HEK293 (cell line): Measurements from ENCODE around the gene PPP1R1A.

Experiments
- CTCF ChIA-PET: fragments of 350-600 bp; formaldehyde crosslinking; extraction: SDS; loops from one replicate; lab custom pipeline; 2021; ENCODE audit warnings: antibody characterized with exemption; lab: Yijun Ruan, JAX
- POLR2A ChIA-PET: fragments of 300-600 bp; formaldehyde crosslinking; extraction: SDS; loops from one replicate; lab custom pipeline; 2020; ENCODE audit warnings: antibody characterized with exemption, inconsistent platforms; lab: Yijun Ruan, JAX
- H3K27ac ChIP-seq: fragments of 200-500 bp; sonication (Bioruptor generic); 2 replicates; pipeline ENCODE4 v1.5.1; 2014; ENCODE audit warnings: low read depth, low read length, control low read depth, inconsistent platforms; ENCODE audit errors: extremely low read depth
- H3K36me3 ChIP-seq, 2 experiments: fragments of 200-500 bp in 1 of 2; sonication (Bioruptor generic) in 1 of 2; 1 replicate in 1 of 2; 2 replicates in 1 of 2; pipeline ENCODE4 v1.5.1; 2014 to 2017; ENCODE audit warnings: inconsistent platforms in 2 of 2, low read length in 2 of 2; ENCODE audit not compliant: control insufficient read depth in 2 of 2, insufficient read depth in 1 of 2
- H3K4me1 ChIP-seq: fragments of 200-500 bp; sonication (Bioruptor generic); 2 replicates; pipeline ENCODE4 v1.5.1; 2014; ENCODE audit warnings: mild to moderate bottlenecking, low read length, inconsistent platforms; ENCODE audit not compliant: control insufficient read depth, insufficient read depth
- H3K4me3 ChIP-seq: 2 replicates; pipeline ENCODE4 v1.5.1; 2011; ENCODE audit warnings: low read depth, mild to moderate bottlenecking, control low read depth, low read length, moderate library complexity
- H3K9me3 ChIP-seq: fragments of 200-500 bp; sonication (Bioruptor generic); 2 replicates; pipeline ENCODE4 v1.5.1; 2014; ENCODE audit warnings: low read depth, low read length, inconsistent platforms; ENCODE audit not compliant: control insufficient read depth, insufficient read depth
- GLI4 ChIP-seq: fragments of 450-650 bp; formaldehyde crosslinking; IDR thresholded peaks from 2 replicates; pipeline ENCODE4 v1.5.1; 2016; ENCODE audit warnings: missing biosample characterization, missing genetic modification characterization
- HOXD13 ChIP-seq: sonication (generic); formaldehyde crosslinking; IDR thresholded peaks from 2 replicates; pipeline ENCODE4 v1.8.0; 2022; ENCODE audit warnings: missing genetic modification reagents, borderline replicate concordance
- PRDM1 ChIP-seq: fragments of 450-650 bp; formaldehyde crosslinking; IDR thresholded peaks from 2 replicates; pipeline ENCODE4; 2016; ENCODE audit warnings: missing biosample characterization, missing genetic modification characterization
- SCRT2 ChIP-seq: fragments of 450-650 bp; formaldehyde crosslinking; IDR thresholded peaks from 2 replicates; pipeline ENCODE4 v1.5.1; 2016; ENCODE audit warnings: missing biosample characterization, missing genetic modification characterization
- TCF7L2 ChIP-seq: IDR thresholded peaks from 2 replicates; pipeline ENCODE4 v1.6.1; 2011; ENCODE audit warnings: low read depth, mild to moderate bottlenecking, inconsistent platforms, low read length, moderate library complexity, borderline replicate concordance
- ZBTB17 ChIP-seq: fragments of 450-650 bp; formaldehyde crosslinking; IDR thresholded peaks from 2 replicates; pipeline ENCODE4 v1.5.1; 2016; ENCODE audit warnings: missing biosample characterization, missing genetic modification characterization
- ZFHX2 ChIP-seq: fragments of 450-650 bp; formaldehyde crosslinking; conservative IDR thresholded peaks from 2 replicates; pipeline ENCODE4 v1.5.1; 2016; ENCODE audit warnings: missing biosample characterization, missing genetic modification characterization
- ZFP69B ChIP-seq: fragments of 450-650 bp; formaldehyde crosslinking; IDR thresholded peaks from 2 replicates; pipeline ENCODE4 v1.5.1; 2016; ENCODE audit warnings: missing biosample characterization, missing genetic modification characterization
- ZNF133 ChIP-seq: fragments of 450-650 bp; formaldehyde crosslinking; IDR thresholded peaks from 2 replicates; pipeline ENCODE4 v1.5.1; 2016; ENCODE audit warnings: missing biosample characterization, missing genetic modification characterization
- ZNF292 ChIP-seq: fragments of 450-650 bp; formaldehyde crosslinking; IDR thresholded peaks from 2 replicates; pipeline ENCODE4 v1.5.1; 2016; ENCODE audit warnings: low read depth, missing biosample characterization, missing genetic modification characterization, borderline replicate concordance
- ZNF335 ChIP-seq: fragments of 450-650 bp; formaldehyde crosslinking; conservative IDR thresholded peaks from 2 replicates; pipeline ENCODE4 v1.5.1; 2016; ENCODE audit warnings: missing biosample characterization, missing genetic modification characterization
- ZNF366 ChIP-seq: fragments of 450-650 bp; formaldehyde crosslinking; conservative IDR thresholded peaks from 2 replicates; pipeline ENCODE4 v1.5.1; 2016; ENCODE audit warnings: missing biosample characterization, missing genetic modification characterization
- ZNF510 ChIP-seq: fragments of 450-650 bp; formaldehyde crosslinking; IDR thresholded peaks from 2 replicates; pipeline ENCODE4 v1.5.1; 2018; ENCODE audit warnings: mild to moderate bottlenecking, missing genetic modification characterization, missing biosample characterization; ENCODE audit not compliant: insufficient replicate concordance
- ZNF521 ChIP-seq: fragments of 450-650 bp; formaldehyde crosslinking; IDR thresholded peaks from 2 replicates; pipeline ENCODE4 v1.5.1; 2017; ENCODE audit warnings: missing biosample characterization, mild to moderate bottlenecking, missing genetic modification characterization
- ZNF621 ChIP-seq: fragments of 450-650 bp; formaldehyde crosslinking; IDR thresholded peaks from 2 replicates; pipeline ENCODE4 v1.5.1; 2017; ENCODE audit warnings: missing biosample characterization, missing genetic modification characterization
- ZNF660 ChIP-seq: fragments of 450-650 bp; IDR thresholded peaks from 2 replicates; pipeline ENCODE4 v1.5.1; 2018; ENCODE audit warnings: missing biosample characterization, mild to moderate bottlenecking, missing genetic modification characterization
- ZNF791 ChIP-seq: fragments of 450-650 bp; formaldehyde crosslinking; IDR thresholded peaks from 2 replicates; pipeline ENCODE4 v1.5.1; 2016; ENCODE audit warnings: missing biosample characterization, missing genetic modification characterization
- TF ChIP-seq, protein P1 (sequence below): fragments of 450-650 bp; formaldehyde crosslinking; IDR thresholded peaks from 2 replicates; pipeline ENCODE4 v1.5.1; 2016; ENCODE audit warnings: missing biosample characterization, missing genetic modification characterization
- TF ChIP-seq, protein P2 (sequence below): fragments of 450-650 bp; formaldehyde crosslinking; IDR thresholded peaks from 2 replicates; pipeline ENCODE4 v1.5.1; 2017; ENCODE audit warnings: missing biosample characterization, missing genetic modification characterization
- TF ChIP-seq, protein P3 (sequence below): fragments of 450-650 bp; formaldehyde crosslinking; IDR thresholded peaks from 2 replicates; pipeline ENCODE4 v1.5.1; 2016; ENCODE audit warnings: missing biosample characterization, missing genetic modification characterization, low read depth
- TF ChIP-seq, protein P4 (sequence below): fragments of 450-650 bp; formaldehyde crosslinking; IDR thresholded peaks from 2 replicates; pipeline ENCODE4 v1.5.1; 2017; ENCODE audit warnings: missing biosample characterization, missing genetic modification characterization

The PPP1R1A gene

DNA sequence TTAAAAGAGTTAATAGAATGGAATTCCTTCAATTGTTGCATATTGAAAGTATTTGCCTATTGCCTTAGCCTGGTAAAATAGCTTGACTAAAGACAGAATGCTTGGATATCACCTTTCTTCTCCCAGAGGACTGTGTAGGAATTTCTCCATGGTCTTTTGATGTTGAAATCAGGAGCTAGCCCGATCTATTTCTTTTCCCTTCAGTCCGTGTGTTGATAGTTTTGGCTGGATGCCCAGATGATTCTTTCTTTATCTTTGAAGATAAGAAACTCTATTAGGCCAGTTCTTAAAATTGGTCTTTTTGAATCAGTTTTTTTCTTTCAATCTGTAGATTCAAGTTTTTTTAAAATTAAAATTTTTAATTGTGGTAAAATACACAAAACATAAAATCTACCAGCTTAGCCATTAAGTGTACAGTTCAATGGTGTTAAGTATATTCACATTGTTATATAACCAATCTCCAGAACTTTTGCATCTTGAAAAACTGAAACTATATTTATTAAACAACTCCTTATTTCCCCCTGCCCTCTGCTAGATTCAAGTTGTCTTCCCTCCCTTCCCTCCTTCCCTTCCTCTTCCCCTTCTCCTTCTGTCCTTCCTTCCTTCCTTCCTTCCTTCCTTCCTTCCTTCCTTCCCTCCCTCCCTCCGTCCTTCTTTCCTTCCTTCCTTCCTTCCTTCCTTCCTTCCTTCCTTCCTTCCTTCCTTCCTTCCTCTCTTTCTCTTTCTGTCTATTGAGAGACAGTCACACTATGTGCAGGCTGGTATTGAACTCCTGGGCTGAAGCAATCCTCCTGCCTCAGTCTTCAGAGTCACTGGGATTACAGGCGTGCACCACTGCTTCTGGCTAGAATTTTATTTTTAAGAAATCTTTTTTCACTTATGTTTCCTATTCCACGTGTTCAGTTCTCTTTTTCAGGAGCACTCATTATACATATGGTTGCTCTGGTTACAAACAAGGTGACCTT lies 36.1 kb upstream of the PPP1R1A start (continued):
- TF ChIP-seq ZNF521 (tag by site-specific recombination): no peak
- no peak for TF ChIP-seq ZNF660 (tag by site-specific recombination)
- TF ChIP-seq, protein P1, sequence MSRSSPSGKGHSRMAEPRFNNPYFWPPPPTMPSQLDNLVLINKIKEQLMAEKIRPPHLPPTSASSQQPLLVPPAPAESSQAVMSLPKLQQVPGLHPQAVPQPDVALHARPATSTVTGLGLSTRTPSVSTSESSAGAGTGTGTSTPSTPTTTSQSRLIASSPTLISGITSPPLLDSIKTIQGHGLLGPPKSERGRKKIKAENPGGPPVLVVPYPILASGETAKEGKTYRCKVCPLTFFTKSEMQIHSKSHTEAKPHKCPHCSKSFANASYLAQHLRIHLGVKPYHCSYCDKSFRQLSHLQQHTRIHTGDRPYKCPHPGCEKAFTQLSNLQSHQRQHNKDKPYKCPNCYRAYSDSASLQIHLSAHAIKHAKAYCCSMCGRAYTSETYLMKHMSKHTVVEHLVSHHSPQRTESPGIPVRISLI (tag by site-specific recombination): no peak
- TF ChIP-seq GLI4 (tag by site-specific recombination): no peak
- no peak for TF ChIP-seq ZNF791 (tag by site-specific recombination)
- TF ChIP-seq ZFHX2 (tag by site-specific recombination): no peak
- TF ChIP-seq HOXD13 (CRISPR knock-in tag): no peak
- no peak for TF ChIP-seq ZNF335 (tag by site-specific recombination)
- TF ChIP-seq ZFP69B (tag by site-specific recombination): no peak
- no peak for TF ChIP-seq ZNF292 (tag by site-specific recombination)
- TF ChIP-seq ZBTB17 (tag by site-specific recombination): 0 out of 2 replicates have a peak, but pooled peaks have one; percentile 34
- TF ChIP-seq, protein P2, sequence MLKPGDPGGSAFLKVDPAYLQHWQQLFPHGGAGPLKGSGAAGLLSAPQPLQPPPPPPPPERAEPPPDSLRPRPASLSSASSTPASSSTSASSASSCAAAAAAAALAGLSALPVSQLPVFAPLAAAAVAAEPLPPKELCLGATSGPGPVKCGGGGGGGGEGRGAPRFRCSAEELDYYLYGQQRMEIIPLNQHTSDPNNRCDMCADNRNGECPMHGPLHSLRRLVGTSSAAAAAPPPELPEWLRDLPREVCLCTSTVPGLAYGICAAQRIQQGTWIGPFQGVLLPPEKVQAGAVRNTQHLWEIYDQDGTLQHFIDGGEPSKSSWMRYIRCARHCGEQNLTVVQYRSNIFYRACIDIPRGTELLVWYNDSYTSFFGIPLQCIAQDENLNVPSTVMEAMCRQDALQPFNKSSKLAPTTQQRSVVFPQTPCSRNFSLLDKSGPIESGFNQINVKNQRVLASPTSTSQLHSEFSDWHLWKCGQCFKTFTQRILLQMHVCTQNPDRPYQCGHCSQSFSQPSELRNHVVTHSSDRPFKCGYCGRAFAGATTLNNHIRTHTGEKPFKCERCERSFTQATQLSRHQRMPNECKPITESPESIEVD (tag by site-specific recombination): peak; percentile 62
- TF ChIP-seq, protein P3, sequence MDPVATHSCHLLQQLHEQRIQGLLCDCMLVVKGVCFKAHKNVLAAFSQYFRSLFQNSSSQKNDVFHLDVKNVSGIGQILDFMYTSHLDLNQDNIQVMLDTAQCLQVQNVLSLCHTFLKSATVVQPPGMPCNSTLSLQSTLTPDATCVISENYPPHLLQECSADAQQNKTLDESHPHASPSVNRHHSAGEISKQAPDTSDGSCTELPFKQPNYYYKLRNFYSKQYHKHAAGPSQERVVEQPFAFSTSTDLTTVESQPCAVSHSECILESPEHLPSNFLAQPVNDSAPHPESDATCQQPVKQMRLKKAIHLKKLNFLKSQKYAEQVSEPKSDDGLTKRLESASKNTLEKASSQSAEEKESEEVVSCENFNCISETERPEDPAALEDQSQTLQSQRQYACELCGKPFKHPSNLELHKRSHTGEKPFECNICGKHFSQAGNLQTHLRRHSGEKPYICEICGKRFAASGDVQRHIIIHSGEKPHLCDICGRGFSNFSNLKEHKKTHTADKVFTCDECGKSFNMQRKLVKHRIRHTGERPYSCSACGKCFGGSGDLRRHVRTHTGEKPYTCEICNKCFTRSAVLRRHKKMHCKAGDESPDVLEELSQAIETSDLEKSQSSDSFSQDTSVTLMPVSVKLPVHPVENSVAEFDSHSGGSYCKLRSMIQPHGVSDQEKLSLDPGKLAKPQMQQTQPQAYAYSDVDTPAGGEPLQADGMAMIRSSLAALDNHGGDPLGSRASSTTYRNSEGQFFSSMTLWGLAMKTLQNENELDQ (tag by site-specific recombination): no peak
- no peak for TF ChIP-seq ZNF510 (tag by site-specific recombination)
- TF ChIP-seq TCF7L2: peak; percentile 45; the same call in 1 of the 2 replicates
- TF ChIP-seq, protein P4, sequence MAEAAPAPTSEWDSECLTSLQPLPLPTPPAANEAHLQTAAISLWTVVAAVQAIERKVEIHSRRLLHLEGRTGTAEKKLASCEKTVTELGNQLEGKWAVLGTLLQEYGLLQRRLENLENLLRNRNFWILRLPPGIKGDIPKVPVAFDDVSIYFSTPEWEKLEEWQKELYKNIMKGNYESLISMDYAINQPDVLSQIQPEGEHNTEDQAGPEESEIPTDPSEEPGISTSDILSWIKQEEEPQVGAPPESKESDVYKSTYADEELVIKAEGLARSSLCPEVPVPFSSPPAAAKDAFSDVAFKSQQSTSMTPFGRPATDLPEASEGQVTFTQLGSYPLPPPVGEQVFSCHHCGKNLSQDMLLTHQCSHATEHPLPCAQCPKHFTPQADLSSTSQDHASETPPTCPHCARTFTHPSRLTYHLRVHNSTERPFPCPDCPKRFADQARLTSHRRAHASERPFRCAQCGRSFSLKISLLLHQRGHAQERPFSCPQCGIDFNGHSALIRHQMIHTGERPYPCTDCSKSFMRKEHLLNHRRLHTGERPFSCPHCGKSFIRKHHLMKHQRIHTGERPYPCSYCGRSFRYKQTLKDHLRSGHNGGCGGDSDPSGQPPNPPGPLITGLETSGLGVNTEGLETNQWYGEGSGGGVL (tag by site-specific recombination): no peak

DNA sequence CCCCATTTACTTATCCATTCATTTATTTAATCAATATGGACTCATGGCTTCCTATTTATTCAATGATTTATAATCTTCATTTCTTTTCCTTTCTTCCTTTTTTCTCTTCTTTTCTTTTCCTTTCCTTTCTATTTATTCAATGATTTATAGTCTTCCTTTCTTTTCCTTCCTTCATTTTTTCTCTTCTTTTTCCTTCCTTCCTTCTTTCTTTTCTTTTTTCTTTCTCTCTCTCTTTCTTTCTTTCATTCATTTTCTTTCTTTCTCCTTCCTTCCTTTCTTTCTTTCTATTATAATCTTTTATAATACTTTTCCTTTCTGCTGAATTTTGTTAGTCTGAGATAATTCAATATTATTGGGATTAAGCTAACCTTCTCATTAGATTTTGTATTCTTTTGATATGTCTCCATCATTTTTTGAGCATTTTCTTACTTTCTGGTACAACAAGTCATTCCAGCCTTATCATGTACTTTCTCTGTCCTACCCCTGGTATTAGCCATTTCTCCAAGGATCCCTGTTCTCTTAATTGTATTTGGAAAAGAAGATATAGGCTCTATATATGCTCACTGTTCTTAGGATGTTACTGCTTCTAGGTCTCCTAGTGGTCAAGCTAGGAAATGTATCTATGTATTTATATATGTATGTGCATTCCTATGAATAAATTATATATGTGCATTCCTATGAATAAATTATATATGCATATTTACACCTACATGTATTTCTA lies 34.2 kb upstream of the PPP1R1A start:
- Histone ChIP-seq H3K27ac (no peak overlapping the region), H3K4me3 (no peak overlapping the region), H3K4me1 (peaks cover 8% of the 10 kb centered on the region; the same call in 1 of the 2 replicates), H3K36me3 (no peaks in the 10 kb centered on the region), H3K9me3 (no peaks in the 10 kb centered on the region)
- ChIA-PET POLR2A (no interaction called here), CTCF (interaction anchor here (0.5 to 1.8 kb wide), 16 partner anchors 9 to 1304 kb away, joined by 3 to 8 read pairs (median 4); no protein-coding TSS in a partner anchor)
- TF ChIP-seq ZNF133 (no peak), PRDM1 (tag by site-specific recombination) (peak; percentile 76), SCRT2 (tag by site-specific recombination) (no peak), ZNF366 (peak; percentile 94), ZNF621 (no peak)
